WI38 (cell line): ENCODE measurements around the gene ANO6.

Experiments
- H3K4me3 ChIP-seq: 2 replicates; pipeline ENCODE4 v1.5.1; 2011; ENCODE audit warnings: low read depth, mild to moderate bottlenecking, control low read depth, low read length
- TF ChIP-seq, protein P1 (sequence below): IDR thresholded peaks from 2 replicates; pipeline ENCODE4 v1.5.1; 2012; ENCODE audit warnings: low read depth, mild to moderate bottlenecking, control low read depth, low read length

The ANO6 gene

DNA sequence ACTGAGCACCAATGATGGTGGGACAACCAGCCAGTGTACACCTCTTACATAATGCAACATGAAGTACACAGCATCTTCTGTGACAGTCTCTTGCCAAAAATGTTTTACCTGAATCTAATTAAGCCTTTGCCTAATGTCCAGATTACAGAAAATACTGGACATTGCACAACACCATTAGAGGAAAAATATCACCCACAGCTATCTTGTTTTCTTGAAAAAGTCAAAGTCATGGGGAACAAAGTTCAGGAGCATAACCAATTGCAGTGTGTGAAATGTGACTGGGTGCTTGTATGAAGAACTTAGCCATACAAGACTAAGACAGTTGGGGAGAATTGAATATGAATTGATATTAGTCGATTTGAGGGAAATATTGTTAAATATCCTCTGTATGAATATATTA, 12.1 kb upstream of the ANO6 start:
- TF ChIP-seq, protein P1, sequence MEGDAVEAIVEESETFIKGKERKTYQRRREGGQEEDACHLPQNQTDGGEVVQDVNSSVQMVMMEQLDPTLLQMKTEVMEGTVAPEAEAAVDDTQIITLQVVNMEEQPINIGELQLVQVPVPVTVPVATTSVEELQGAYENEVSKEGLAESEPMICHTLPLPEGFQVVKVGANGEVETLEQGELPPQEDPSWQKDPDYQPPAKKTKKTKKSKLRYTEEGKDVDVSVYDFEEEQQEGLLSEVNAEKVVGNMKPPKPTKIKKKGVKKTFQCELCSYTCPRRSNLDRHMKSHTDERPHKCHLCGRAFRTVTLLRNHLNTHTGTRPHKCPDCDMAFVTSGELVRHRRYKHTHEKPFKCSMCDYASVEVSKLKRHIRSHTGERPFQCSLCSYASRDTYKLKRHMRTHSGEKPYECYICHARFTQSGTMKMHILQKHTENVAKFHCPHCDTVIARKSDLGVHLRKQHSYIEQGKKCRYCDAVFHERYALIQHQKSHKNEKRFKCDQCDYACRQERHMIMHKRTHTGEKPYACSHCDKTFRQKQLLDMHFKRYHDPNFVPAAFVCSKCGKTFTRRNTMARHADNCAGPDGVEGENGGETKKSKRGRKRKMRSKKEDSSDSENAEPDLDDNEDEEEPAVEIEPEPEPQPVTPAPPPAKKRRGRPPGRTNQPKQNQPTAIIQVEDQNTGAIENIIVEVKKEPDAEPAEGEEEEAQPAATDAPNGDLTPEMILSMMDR, result no peak
- no peak overlapping the region for H3K4me3 ChIP-seq

DNA sequence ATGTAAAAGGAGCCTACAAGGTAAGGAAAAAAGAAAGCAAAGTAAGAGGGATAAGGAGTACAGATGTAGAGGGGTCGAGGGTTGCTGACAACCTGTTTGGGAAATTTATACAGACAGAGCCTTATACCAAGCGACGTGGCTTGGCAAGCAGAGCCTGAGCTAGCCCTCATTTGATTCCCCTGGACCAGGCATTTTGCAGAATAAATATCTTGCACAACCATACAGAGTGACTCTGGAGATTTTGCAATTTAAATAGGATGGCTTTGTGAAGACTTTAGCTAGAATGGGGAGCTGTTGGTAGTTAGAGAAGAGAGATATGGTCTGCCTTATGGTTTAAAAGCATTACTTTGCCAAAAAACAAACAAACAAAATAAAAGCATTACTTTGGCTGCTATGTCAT, 11.1 kb upstream of the ANO6 start:
- H3K4me3 ChIP-seq, result no peak overlapping the region
- TF ChIP-seq, protein P1, result no peak

DNA sequence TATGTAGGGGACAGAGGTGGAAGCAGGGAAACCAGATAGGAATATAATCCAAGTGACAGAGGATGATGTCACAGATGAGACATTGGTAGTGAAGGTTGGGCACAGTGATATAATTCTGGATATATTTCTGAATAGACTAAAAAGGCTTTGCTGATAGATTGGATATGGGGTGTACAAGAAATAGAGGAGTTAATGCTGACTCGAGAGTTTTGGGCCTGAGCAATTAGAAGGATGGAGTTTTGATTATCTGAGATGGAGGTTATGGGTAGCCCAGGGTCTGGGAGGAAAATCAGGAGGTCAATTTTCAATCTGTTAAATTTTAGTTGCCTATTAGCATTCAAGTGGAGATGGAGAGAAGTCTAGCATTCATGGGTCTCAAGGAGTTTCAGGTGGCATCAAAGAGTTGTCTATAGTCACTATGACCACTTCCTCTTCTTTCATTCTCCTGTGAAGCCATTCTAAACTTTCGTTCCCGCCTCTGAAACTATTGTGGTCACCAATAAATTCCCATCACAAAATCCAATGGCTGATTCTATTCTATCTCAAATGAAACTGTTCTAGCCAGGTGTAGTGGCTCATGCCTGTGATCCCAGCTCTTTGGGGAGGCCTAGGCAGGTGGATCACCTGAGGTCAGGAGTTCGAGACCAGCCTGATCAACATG, 10.6 kb upstream of the ANO6 start:
- no peak overlapping the region for H3K4me3 ChIP-seq
- TF ChIP-seq, protein P1, result no peak

DNA sequence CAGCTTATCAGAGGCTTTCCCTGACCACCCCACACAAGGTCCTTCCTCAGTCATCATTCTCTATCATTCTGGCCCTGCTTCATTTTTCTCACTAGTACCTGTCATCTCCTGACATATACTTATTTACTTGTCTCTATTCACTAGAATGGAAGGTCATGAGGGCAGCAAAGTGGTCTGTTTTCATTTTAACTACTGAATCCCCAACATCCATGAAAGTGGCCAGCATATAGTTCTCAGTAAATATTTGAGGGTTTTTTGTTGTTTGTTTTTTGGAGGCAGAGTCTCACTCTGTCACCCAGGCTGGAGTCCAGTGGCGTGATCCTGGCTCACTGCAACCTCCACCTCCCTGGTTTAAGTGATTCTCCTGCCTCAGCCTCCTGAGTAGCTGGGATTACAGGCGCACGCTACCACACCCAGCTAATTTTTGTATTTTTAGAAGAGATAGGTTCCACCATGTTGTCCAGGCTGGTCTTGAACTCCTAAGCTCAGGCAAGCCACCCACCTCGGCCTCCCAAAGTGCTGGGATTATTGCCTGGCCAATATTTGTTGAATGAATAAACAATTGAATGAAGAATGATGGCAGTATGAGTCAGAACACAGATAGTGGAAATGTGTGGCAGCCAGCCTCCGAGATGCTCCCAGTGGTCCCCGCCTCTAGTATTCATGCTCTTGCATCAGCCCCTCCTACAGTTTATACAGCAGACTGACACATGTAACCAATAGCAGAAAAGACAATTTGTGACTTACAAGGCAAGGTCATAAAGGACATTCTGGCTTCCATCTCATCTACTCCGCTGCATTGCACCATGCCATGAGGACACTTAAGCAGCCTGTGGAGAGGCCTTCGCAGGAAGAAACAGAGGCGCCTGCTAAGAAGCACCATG, 7.0 kb upstream of the ANO6 start:
- no peak overlapping the region for H3K4me3 ChIP-seq
- TF ChIP-seq, protein P1, result no peak

DNA sequence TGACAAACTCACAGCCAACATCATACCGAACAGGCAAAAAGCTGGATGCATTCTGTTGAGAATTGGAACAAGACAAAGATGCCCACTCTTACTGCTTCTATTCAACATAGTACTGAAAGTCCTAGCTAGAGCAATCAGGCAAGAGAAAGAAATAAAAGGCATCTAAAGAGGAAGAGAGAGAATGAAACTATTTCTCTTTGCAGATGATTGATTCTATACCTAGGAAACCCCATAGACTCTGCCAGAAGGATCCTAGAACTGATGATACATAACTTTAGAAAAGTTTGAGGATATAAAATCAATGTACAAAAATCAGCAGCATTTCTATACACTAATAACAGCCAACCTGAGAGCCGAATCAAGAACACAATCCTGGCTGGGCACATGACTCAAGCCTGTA, 6.1 kb upstream of the ANO6 start:
- TF ChIP-seq, protein P1, result no peak

DNA sequence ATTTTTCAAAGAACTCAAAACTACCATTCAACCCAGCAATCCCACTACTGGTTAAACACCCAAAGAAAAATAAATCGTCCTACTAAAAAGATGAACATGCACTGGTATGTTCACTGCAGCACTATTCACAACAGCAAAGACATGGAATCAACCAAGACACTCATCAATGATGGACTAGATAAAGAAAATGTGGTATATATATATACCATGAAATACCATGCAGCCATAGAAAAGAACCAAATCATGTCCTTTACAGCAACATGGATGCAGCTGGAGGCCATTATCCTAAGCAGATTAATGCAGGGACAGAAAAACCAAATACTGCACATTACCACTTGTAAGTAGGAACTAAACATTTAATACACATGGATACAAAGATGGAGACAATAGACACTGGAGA, 3.8 kb upstream of the ANO6 start:
- TF ChIP-seq, protein P1, result no peak
- no peak overlapping the region for H3K4me3 ChIP-seq

More for the DNA sequence above, 6.1 kb upstream of the ANO6 start:
- H3K4me3 ChIP-seq, result no peak overlapping the region

DNA sequence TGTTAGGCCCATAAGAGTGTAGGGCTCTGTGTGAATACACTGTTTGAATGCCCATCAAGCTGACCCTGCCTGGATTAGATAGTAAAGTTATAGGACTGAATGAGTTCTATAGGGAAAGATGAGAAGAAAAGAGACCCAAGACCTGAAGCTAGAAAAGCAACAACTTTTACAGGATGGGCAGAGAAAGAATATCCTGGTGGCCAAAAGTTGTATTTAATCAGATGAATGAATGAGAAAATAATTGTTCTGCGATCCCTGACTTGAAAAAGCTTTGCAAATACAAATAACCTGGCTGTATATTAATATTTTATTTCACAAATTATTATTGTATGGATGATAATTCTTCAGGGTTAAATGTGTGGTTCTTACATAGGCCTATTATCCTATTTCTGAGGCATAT, 2.8 kb upstream of the ANO6 start:
- TF ChIP-seq, protein P1, result no peak
- no peak overlapping the region for H3K4me3 ChIP-seq
